CD4-positive, alpha-beta T cell (primary cell): ENCODE data around the gene PHF11. TPM values are rescaled to one million over a fixed set of nuclear protein-coding genes. Genes with fewer than 3 reads are reported as not detected.
A peak's percentile ranks its signal among the peaks of the same experiment; 100 is the strongest.
"Not testable (repeated sequence)": the region's sequence is repeated elsewhere in the genome, so short reads cannot be mapped to it uniquely, and the experiment has no call there.

Experiments used
- ATAC-seq: fragments of 200-7000 bp; cut with Tn5 transposase; one replicate; pipeline ENCODE4 v1.10.0; 2022; ENCODE audit warnings: mild to moderate bottlenecking; ENCODE audit not compliant: poor library complexity
- CTCF ChIA-PET: fragments of 350-600 bp; sonication (Branson Sonifier 250); formaldehyde crosslinking; loops from one replicate; lab custom pipeline; 2021; ENCODE audit warnings: antibody characterized with exemption, inconsistent platforms; lab: Charles Lee
- POLR2A ChIA-PET: fragments of 350-600 bp; sonication (Branson Sonifier 250); formaldehyde crosslinking; loops from one replicate; lab custom pipeline; 2021; ENCODE audit warnings: antibody characterized with exemption, inconsistent platforms; lab: Charles Lee
- DNase-seq, 14 experiments: peaks; one replicate each; pipeline ENCODE4 v3.0.0-alpha.2; 2013 to 2020; ENCODE audit warnings: mixed read lengths in 2 of 14
- H3K27ac ChIP-seq, 2 donors: one replicate each; pipeline versions ENCODE4 v1.5.1 to v1.7.0; 2013; ENCODE audit warnings: low read length in 2 of 2, low read depth in 1 of 2, mild to moderate bottlenecking in 1 of 2
- H3K27me3 ChIP-seq, 2 experiments: 1 replicate in 1 of 2; 2 replicates in 1 of 2; pipeline versions ENCODE4 v1.6.1 to v1.7.0; 2013; ENCODE audit warnings: low read length in 2 of 2, control low read depth in 1 of 2, mild to moderate bottlenecking in 1 of 2, moderate library complexity in 1 of 2; ENCODE audit not compliant: insufficient read depth in 2 of 2, control insufficient read depth in 1 of 2
- H3K36me3 ChIP-seq: one replicate; pipeline ENCODE4 v1.6.1; 2013; ENCODE audit warnings: low read length, control low read depth; ENCODE audit not compliant: insufficient read depth
- H3K4me1 ChIP-seq: one replicate; pipeline ENCODE4 v1.6.1; 2013; ENCODE audit warnings: low read length, control low read depth; ENCODE audit not compliant: insufficient read depth
- H3K4me3 ChIP-seq: one replicate; pipeline ENCODE4 v1.5.1; 2013; ENCODE audit warnings: mild to moderate bottlenecking, low read length, moderate library complexity
- H3K9me3 ChIP-seq, 2 experiments: 1 replicate in 1 of 2; 2 replicates in 1 of 2; pipeline versions ENCODE4 v1.6.1 to v1.7.0; 2013; ENCODE audit warnings: low read length in 2 of 2, mild to moderate bottlenecking in 2 of 2, control low read depth in 1 of 2, moderate library complexity in 1 of 2; ENCODE audit not compliant: control insufficient read depth in 1 of 2, insufficient read depth in 1 of 2
- H3K27ac Mint-ChIP-seq: one replicate; pipeline ENCODE4 v1.8.0; 2020; ENCODE audit warnings: mixed read lengths
- H3K27me3 Mint-ChIP-seq: one replicate; pipeline ENCODE4 v1.8.0; 2021; ENCODE audit warnings: mixed read lengths
- H3K36me3 Mint-ChIP-seq: one replicate; pipeline ENCODE4 v1.8.0; 2021; ENCODE audit warnings: low read depth, mixed read lengths
- H3K4me1 Mint-ChIP-seq: one replicate; pipeline ENCODE4 v1.8.0; 2021; ENCODE audit warnings: low read depth, mixed read lengths
- H3K4me3 Mint-ChIP-seq: one replicate; pipeline ENCODE4 v1.8.0; 2020; ENCODE audit warnings: mild to moderate bottlenecking, mixed read lengths
- H3K9me3 Mint-ChIP-seq: one replicate; pipeline ENCODE4 v1.8.0; 2020; ENCODE audit warnings: mixed read lengths
- intact Hi-C, 2 experiments: fragments of 100-400 bp; cut with DNase I in 1 of 2; cut with micrococcal nuclease in 1 of 2; formaldehyde crosslinking; loops; one replicate each; pipeline versions ENCODE4 v1.15.1 to v1.9.0; 2023 to 2025; cut with DNase I, micrococcal nuclease
- total RNA-seq, 174 experiments: library from RNA in 2 of 174; stranded (reverse) in 2 of 174; gene quantifications; one replicate each; pipeline ENCODE4 v1.2.3 and lab custom pipeline; 2021 to 2026
- TF ChIP-seq, protein P1 (sequence below): fragments of 200-600 bp; IDR thresholded peaks from one replicate; pipeline ENCODE4 v1.8.0; 2022; ENCODE audit warnings: antibody characterized with exemption, mild to moderate bottlenecking

The PHF11 gene
- total RNA-seq, 2 experiments from 2014 or later: 105 TPM

- Mint-ChIP-seq H3K4me1 (peaks cover 52% of the 10 kb centered on the region), H3K27me3 (no peaks in the 10 kb centered on the region), H3K27ac (peak overlapping the region; percentile 95), H3K36me3 (peaks cover 40% of the 10 kb centered on the region), H3K4me3 (peak overlapping the region; percentile 99), H3K9me3 (no peaks in the 10 kb centered on the region)
- Histone ChIP-seq H3K4me3 (peak overlapping the region; percentile 82), H3K9me3 (no peaks in the 10 kb centered on the region), H3K36me3 (peaks cover 26% of the 10 kb centered on the region), H3K27ac (peak overlapping the region; percentile 88 to 90), H3K27me3 (no peaks in the 10 kb centered on the region), H3K4me1 (peaks cover 38% of the 10 kb centered on the region)
- POLR2A ChIA-PET: interaction anchor here (1.3 to 5.9 kb wide), 4 partner anchors 11 to 49 kb away, joined by 3 to 169 read pairs (median 16); partner anchors contain the start of genes CAB39L and SETDB2
- intact Hi-C loops: loop anchor here (1.0 to 10.0 kb wide), 6 partner anchors 48 to 300 kb away; partner anchors contain the start of genes CAB39L (in 1 of the 2), KPNA3 (in 1 of the 2), RCBTB1 (in 1 of the 2) and SETDB2 (in 1 of the 2)
- ATAC-seq (no peak), DNase-seq (peak in 2 of 14 experiments; percentile 12 to 15)
- CTCF ChIA-PET: interaction anchor here (0.5 to 0.7 kb wide), 2 partner anchors 10 to 67 kb away, joined by 3 to 4 read pairs; no protein-coding TSS in a partner anchor
- TF ChIP-seq, protein P1, sequence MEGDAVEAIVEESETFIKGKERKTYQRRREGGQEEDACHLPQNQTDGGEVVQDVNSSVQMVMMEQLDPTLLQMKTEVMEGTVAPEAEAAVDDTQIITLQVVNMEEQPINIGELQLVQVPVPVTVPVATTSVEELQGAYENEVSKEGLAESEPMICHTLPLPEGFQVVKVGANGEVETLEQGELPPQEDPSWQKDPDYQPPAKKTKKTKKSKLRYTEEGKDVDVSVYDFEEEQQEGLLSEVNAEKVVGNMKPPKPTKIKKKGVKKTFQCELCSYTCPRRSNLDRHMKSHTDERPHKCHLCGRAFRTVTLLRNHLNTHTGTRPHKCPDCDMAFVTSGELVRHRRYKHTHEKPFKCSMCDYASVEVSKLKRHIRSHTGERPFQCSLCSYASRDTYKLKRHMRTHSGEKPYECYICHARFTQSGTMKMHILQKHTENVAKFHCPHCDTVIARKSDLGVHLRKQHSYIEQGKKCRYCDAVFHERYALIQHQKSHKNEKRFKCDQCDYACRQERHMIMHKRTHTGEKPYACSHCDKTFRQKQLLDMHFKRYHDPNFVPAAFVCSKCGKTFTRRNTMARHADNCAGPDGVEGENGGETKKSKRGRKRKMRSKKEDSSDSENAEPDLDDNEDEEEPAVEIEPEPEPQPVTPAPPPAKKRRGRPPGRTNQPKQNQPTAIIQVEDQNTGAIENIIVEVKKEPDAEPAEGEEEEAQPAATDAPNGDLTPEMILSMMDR: no peak
Observed at GRCh38 chr13:49494645-49495044, 1.1 kb upstream of the PHF11 start.

DNA sequence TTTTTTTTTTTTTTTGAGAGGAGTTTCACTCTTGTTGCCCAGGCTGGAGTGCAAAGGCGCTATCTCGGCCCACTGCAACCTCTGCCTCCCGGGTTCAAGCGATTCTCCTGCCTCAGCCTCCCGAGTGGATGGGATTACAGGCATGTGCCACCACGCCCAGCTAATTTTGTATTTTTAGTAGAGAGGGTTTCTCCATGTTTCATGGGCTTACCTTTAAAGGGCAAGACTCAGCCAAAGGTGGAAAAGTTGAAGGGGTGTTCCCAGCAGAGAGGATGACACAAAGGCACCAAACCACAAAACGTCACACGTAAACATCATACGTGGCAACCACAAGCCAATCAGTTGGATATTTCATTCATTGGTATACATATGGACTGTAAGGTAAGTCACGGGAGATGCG lies 1.1 kb downstream of the PHF11 start:
- H3K36me3 Mint-ChIP-seq: peaks cover 56% of the 10 kb centered on the region
- peak overlapping the region; percentile 93 for H3K4me3 Mint-ChIP-seq
- ATAC-seq (peak; percentile 32), DNase-seq (peak in 12 of 14 experiments; percentile 10 to 87 (median 36))
- peak overlapping the region; percentile 95 for H3K27ac Mint-ChIP-seq
- ChIA-PET CTCF (interaction anchor here (1.5 kb wide), 1 partner anchor 9 kb away, joined by 4 read pairs; no protein-coding TSS in a partner anchor), POLR2A (interaction anchor here (0.5 to 5.9 kb wide), 10 partner anchors 9 to 1459 kb away, joined by 3 to 169 read pairs (median 8); partner anchors contain the start of genes CAB39L, KPNA3, NUDT15 and RCBTB1)
- peaks cover 22% of the 10 kb centered on the region for H3K36me3 ChIP-seq
- peaks cover 63% of the 10 kb centered on the region for H3K4me1 Mint-ChIP-seq
- peaks cover 49% of the 10 kb centered on the region for H3K4me1 ChIP-seq
- peak overlapping the region; percentile 82 to 94 for H3K27ac ChIP-seq
- H3K9me3 Mint-ChIP-seq, H3K27me3 Mint-ChIP-seq, H3K27me3 ChIP-seq, H3K9me3 ChIP-seq: not testable (repeated sequence)
- intact Hi-C loops: loop anchor here (2.0 to 10.0 kb wide), 6 partner anchors 45 to 298 kb away; partner anchors contain the start of genes RCBTB1 (in 2 of the 2), CAB39L (in 1 of the 2), KPNA3 (in 1 of the 2) and SETDB2 (in 1 of the 2)
- peak overlapping the region; percentile 82 for H3K4me3 ChIP-seq

DNA sequence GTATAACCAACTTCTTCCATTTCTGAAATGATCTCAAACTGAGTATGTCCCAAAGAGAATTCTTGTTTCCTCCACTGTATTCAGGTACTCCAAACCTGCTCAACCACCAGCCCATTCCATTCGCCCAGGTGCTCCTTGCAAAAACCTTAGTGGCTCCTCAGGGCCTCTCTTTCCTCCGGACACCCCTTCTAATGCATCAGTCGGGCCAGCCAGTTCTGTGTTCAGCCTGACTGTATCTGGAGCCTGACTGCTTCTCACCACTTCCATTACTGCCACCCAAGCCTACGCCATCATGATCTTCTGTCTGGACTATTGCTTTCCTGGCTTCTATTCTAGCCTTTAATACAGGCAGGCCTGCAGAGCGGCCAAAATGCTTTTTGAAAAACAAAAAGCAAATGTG lies 1.5 kb downstream of the PHF11 start:
- Histone ChIP-seq H3K27ac (peak overlapping the region; percentile 82 to 94), H3K4me3 (no peak overlapping the region), H3K4me1 (peaks cover 49% of the 10 kb centered on the region), H3K27me3 (no peaks in the 10 kb centered on the region), H3K36me3 (peaks cover 25% of the 10 kb centered on the region), H3K9me3 (no peaks in the 10 kb centered on the region)
- H3K27ac Mint-ChIP-seq: peak overlapping the region; percentile 95
- H3K27me3 Mint-ChIP-seq: no peaks in the 10 kb centered on the region
- intact Hi-C loops: loop anchor here (2.0 to 10.0 kb wide), 6 partner anchors 45 to 298 kb away; partner anchors contain the start of genes RCBTB1 (in 2 of the 2), CAB39L (in 1 of the 2), KPNA3 (in 1 of the 2) and SETDB2 (in 1 of the 2)
- no peak for ATAC-seq
- ChIA-PET CTCF (no interaction called here), POLR2A (interaction anchor here (2.6 to 5.9 kb wide), 2 partner anchors 52 to 295 kb away, joined by 12 to 169 read pairs; partner anchors contain the start of genes CAB39L, KPNA3 and SETDB2)
- no peak for DNase-seq
- no peaks in the 10 kb centered on the region for H3K9me3 Mint-ChIP-seq
- peak overlapping the region; percentile 93 for H3K4me3 Mint-ChIP-seq
- TF ChIP-seq, protein P1: no peak
- H3K4me1 Mint-ChIP-seq: peaks cover 63% of the 10 kb centered on the region
- H3K36me3 Mint-ChIP-seq: peaks cover 56% of the 10 kb centered on the region
